Fibroblast of lung (primary cell): Measurements from ENCODE around the gene TTLL11.

Experiments
- EZH2 ChIP-seq: IDR thresholded peaks from 2 replicates; pipeline ENCODE4 v1.5.1; 2012; ENCODE audit warnings: low read length, control low read depth, mild to moderate bottlenecking; ENCODE audit errors: missing control alignments
- TF ChIP-seq, protein P1 (sequence below), 2 donors: IDR thresholded peaks in 1 of 2; conservative IDR thresholded peaks in 1 of 2; 1 replicate in 1 of 2; 2 replicates in 1 of 2; pipeline ENCODE4 v1.5.1; 2011 to 2012; ENCODE audit warnings: low read length in 2 of 2, control low read depth in 1 of 2, inconsistent platforms in 1 of 2, low read depth in 1 of 2, mild to moderate bottlenecking in 1 of 2

DNA sequence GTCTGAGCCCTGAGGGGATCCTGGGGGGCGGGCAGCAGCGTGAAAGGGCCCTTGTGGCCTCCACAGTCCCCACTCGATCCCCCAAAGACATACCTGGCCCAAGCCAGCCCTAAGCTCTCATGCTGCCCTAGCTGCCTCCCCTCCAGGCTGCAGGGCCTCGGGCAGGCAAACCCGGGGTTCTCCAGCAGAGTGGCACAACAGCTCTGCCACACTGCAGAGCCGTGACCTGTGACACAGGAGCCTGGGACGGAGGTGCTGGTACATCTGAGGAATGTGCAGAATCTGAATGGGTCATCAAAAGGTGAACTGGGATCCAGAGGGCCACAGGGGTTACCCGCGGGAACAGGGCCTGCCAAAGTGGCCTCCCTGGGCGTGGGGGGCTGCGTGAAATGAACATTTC lies 278.5 kb downstream of the TTLL11 start:
- TF ChIP-seq, protein P1, sequence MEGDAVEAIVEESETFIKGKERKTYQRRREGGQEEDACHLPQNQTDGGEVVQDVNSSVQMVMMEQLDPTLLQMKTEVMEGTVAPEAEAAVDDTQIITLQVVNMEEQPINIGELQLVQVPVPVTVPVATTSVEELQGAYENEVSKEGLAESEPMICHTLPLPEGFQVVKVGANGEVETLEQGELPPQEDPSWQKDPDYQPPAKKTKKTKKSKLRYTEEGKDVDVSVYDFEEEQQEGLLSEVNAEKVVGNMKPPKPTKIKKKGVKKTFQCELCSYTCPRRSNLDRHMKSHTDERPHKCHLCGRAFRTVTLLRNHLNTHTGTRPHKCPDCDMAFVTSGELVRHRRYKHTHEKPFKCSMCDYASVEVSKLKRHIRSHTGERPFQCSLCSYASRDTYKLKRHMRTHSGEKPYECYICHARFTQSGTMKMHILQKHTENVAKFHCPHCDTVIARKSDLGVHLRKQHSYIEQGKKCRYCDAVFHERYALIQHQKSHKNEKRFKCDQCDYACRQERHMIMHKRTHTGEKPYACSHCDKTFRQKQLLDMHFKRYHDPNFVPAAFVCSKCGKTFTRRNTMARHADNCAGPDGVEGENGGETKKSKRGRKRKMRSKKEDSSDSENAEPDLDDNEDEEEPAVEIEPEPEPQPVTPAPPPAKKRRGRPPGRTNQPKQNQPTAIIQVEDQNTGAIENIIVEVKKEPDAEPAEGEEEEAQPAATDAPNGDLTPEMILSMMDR (conservative IDR thresholded peaks at IDR 0.05 in 1 of 2, IDR thresholded peaks at IDR 0.05 in 1 of 2; ENCODE audit: low read depth in 1 of 2, low read length in 2 of 2) = no peak
- TF ChIP-seq EZH2 = no peak
